Heart left ventricle (tissue), 16 donors: ENCODE results near the gene SCAMP4. TPM values are rescaled to one million over a fixed set of nuclear protein-coding genes. Genes with fewer than 3 reads are reported as not detected.
"Not testable (repeated sequence)": the region's sequence is repeated elsewhere in the genome, so short reads cannot be mapped to it uniquely, and the experiment has no call there.

ENCODE experiments used
- ATAC-seq, 4 donors: fragments of 200-7000 bp; cut with Tn5 transposase; one replicate each; pipeline ENCODE4 v1.9.1; 2020 to 2022; ENCODE audit warnings: moderate library complexity in 4 of 4, mild to moderate bottlenecking in 3 of 4, moderate number of reproducible peaks in 1 of 4
- DNase-seq, 5 donors: peaks; one replicate each; pipeline ENCODE4 v3.0.0-alpha.2; 2020
- H3K27ac ChIP-seq, 12 donors: fragments of 200-600 bp; sonication (generic) in 4 of 12; one replicate each; pipeline versions ENCODE4 v1.5.0 to v1.8.0; 2016 to 2022; ENCODE audit warnings: mild to moderate bottlenecking in 2 of 12
- H3K27me3 ChIP-seq, 9 donors: fragments of 200-600 bp; sonication (generic) in 2 of 9; one replicate each; pipeline versions ENCODE4 v1.5.1 to v1.8.0; 2016 to 2022; ENCODE audit warnings: mild to moderate bottlenecking in 3 of 9
- H3K36me3 ChIP-seq, 9 donors: fragments of 200-600 bp; sonication (generic) in 2 of 9; one replicate each; pipeline versions ENCODE4 v1.5.0 to v1.8.0; 2018 to 2022; ENCODE audit warnings: mild to moderate bottlenecking in 2 of 9
- H3K4me1 ChIP-seq, 12 donors: fragments of 200-600 bp; sonication (generic) in 4 of 12; one replicate each; pipeline versions ENCODE4 v1.5.0 to v1.8.0; 2016 to 2022; ENCODE audit warnings: mild to moderate bottlenecking in 3 of 12
- H3K4me3 ChIP-seq, 12 donors: fragments of 200-600 bp; sonication (generic) in 4 of 12; one replicate each; pipeline versions ENCODE4 v1.5.0 to v1.8.0; 2017 to 2022; ENCODE audit warnings: mild to moderate bottlenecking in 9 of 12, moderate library complexity in 4 of 12
- H3K9me3 ChIP-seq, 12 donors: fragments of 200-600 bp; sonication (generic) in 4 of 12; one replicate each; pipeline versions ENCODE4 v1.5.0 to v1.8.0; 2016 to 2022; ENCODE audit warnings: mild to moderate bottlenecking in 1 of 12
- POLR2A ChIP-seq, 2 donors: fragments of 450-650 bp; IDR thresholded peaks; one replicate each; pipeline ENCODE4 v1.6.1; 2017; ENCODE audit warnings: antibody characterized with exemption in 2 of 2, mild to moderate bottlenecking in 2 of 2, moderate library complexity in 2 of 2
- WGBS, 4 donors: extraction: QIAGEN DNeasy Blood & Tissue Kit in 2 of 4; methylation state at CpG; one replicate each; pipeline versions ENCODE4 v1.1.5 to v1.1.7; 2013 to 2018; 5-methylcytosine and 5-hydroxymethylcytosine counted together
- intact Hi-C, 10 donors: fragments of 100-400 bp; cut with DNase I; formaldehyde crosslinking; loops; one replicate each; pipeline versions ENCODE4 v1.11.1 to v1.14.2; 2022
- polyA plus RNA-seq, 2 donors: library from polyadenylated mRNA; stranded (reverse); fragments of 200-250 nt; gene quantifications; one replicate each; pipeline ENCODE4 v1.2.3, GENCODE V29; 2013
- total RNA-seq, 9 donors: library from RNA; depleted of rRNA in 2 of 9; stranded (reverse); fragments of >200 nt in 2 of 9; fragmentation: NEBNext Ultra II Directional in 3 of 9; extraction: Animal tissue kit (Norgen Biotek cat#: 25700) in 3 of 9; gene quantifications; one replicate each; pipeline versions ENCODE4 v1.1.0 to v1.2.4, GENCODE V29; 2016 to 2023
- TF ChIP-seq, protein P1 (sequence below), 12 donors: fragments of 200-600 bp; sonication (generic) in 4 of 12; IDR thresholded peaks; one replicate each; pipeline versions ENCODE4 v1.5.0 to v1.8.0; 2018 to 2022; ENCODE audit warnings: antibody characterized with exemption in 12 of 12, mild to moderate bottlenecking in 5 of 12
- donor health status: ischemic (EF 13 %, LVEDD 7.1; RV severe dilation, severe dysfunction).
- donor health status: healthy with polysubstance abuse.
- donor health status: DM: no; HTN: yes; CAD: no.
- donor health status: DM: no; HTN: no; CAD: no.
- donor health status: ischemic (EF 25% LVEDD 6.9; RV normal size, moderate dysfunction).
- donor health status: ischemic (EF 25% LVEDD 5.7; RV mildly dilated, moderate dysfunction).
- donor health status: healthy.
- donor health status: DM: yes; HTN: yes; CAD: no.
- donor health status: ischemic (EF 35%, LVEDD 5.7; RV mildly dilated, moderate dysfunction).
- donor health status: nonischemic (EF 11% LVEDD 7.7; RV severe dilation, severe dysfunction).
- donor health status: DM: yes; HTN: yes; CAD: no.
- donor health status: PGD.
- donor health status: ischemic (EF 29% LVEDD 5.4; RV normal size, mild dysfunction).
- donor health status: nonischemic (EF 23%, LVEDD 6.1; RV moderate dilation, normal function).

Gene SCAMP4
- total and polyA plus RNA-seq, 11 donors, result 13.5 to 38.8 (median 19.1) TPM

DNA sequence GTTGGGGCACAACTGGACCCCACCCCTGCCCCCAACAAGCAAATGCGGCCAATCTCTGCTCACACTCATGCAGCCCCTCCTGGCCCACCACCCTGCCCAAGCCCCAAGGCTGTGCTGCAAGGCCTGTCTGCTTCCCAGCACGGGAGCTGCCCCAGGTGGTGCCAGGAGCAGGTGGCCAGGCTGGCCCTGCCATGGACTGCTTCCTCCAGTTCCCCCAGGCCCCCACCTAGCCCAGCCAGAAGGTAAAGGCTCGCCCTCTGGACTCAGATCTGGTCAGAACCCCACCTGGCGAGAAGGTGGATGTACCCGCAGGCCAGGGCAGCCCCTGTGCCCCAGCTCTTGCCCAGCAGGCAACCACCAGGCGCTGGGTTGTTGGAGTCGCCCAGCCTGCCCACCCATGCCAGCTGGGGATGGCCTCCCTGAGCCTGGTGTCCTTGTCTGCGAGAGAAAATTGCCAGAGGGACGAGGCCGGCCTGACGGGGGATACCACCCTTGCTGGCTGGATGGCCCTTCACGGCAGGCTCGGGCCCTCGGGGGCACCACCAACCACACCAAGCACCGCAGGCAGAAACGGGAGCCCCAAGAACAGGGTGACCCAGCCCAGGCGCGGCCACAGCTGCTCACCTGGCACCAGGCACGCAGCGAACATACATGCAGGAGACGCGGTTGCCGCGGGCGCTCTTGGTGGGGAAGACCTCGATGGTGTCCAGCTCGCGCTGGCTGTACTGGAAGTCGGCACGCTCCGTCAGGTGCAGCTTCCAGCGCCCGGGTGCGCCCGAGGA is 24.4 kb upstream of the SCAMP4 start:
- intact Hi-C loops, result no loop called here
- WGBS, 4 donors, result 54 to 87% (median 76%) methylated on average over 7 to 35 of the region's 35 CpGs

DNA sequence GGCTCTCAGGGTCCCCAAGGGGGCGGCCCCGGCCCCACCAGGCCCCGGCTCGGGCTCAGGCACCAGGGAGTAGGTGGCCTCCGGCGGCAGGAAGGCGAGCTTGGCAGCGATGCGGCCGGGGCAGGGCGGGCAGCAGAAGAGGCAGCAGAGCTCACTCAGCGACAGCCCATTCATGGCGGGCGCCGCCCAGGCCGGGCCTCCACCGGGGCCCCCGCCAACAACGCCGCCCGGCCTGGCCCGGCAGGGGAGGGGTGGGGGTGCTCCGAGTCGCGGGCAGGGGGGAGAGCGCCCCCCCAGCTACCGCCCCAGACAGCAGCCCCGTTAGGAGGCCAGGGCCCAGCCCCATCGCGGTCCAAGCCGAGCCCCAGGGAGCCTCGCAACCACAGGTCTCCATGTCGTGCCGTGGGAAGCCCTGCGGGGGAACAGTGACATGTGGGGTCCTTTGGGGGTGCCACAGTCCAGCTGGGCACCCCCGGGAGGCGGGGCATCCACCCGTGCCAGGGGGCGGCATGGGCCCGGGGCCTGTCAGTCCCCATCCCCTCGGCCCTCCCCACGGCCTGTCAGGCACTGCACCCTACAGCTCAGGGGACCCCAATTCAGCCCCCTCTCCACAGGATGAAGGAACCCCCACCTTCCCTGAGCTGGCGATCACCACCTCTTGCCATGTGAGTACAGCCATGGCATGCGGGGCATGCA is 23.7 kb upstream of the SCAMP4 start:
- Histone ChIP-seq H3K4me1 (peaks cover 7 to 56% (median 42%) of the 10 kb centered on the region in 12 donors), H3K36me3 (peaks cover 0 to 18% (median 7%) of the 10 kb centered on the region in 9 donors), H3K4me3 (peak overlapping the region in 11 of 12 donors; percentile 6 to 99 (median 95)), H3K27ac (peak overlapping the region; percentile 65 to 97 (median 92))
- H3K9me3 ChIP-seq, H3K27me3 ChIP-seq, DNase-seq, intact Hi-C loops: not testable (repeated sequence)
- 44 to 61% (median 52%) methylated on average over 28 to 42 of the region's 44 CpGs; no CpG with 5 or more reads in 1 of the 4 donors for WGBS, 4 donors
- ATAC-seq, result peak in 1 of 4 donors; percentile 3

More for the DNA sequence above, 24.4 kb upstream of the SCAMP4 start:
- Histone ChIP-seq H3K4me1 (peaks cover 8 to 61% (median 44%) of the 10 kb centered on the region in 12 donors), H3K27ac (peak overlapping the region in 11 of 12 donors; percentile 43 to 97 (median 90)), H3K4me3 (peak overlapping the region in 11 of 12 donors; percentile 6 to 99 (median 91)), H3K27me3 (no peaks in the 10 kb centered on the region), H3K9me3 (no peaks in the 10 kb centered on the region), H3K36me3 (peaks cover 0 to 18% (median 7%) of the 10 kb centered on the region in 9 donors)
- no peak for TF ChIP-seq POLR2A (IDR thresholded peaks at IDR 0.05)
- TF ChIP-seq, protein P1, sequence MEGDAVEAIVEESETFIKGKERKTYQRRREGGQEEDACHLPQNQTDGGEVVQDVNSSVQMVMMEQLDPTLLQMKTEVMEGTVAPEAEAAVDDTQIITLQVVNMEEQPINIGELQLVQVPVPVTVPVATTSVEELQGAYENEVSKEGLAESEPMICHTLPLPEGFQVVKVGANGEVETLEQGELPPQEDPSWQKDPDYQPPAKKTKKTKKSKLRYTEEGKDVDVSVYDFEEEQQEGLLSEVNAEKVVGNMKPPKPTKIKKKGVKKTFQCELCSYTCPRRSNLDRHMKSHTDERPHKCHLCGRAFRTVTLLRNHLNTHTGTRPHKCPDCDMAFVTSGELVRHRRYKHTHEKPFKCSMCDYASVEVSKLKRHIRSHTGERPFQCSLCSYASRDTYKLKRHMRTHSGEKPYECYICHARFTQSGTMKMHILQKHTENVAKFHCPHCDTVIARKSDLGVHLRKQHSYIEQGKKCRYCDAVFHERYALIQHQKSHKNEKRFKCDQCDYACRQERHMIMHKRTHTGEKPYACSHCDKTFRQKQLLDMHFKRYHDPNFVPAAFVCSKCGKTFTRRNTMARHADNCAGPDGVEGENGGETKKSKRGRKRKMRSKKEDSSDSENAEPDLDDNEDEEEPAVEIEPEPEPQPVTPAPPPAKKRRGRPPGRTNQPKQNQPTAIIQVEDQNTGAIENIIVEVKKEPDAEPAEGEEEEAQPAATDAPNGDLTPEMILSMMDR (IDR thresholded peaks at IDR 0.05), result no peak
- no peak for DNase-seq
- no peak for ATAC-seq

DNA sequence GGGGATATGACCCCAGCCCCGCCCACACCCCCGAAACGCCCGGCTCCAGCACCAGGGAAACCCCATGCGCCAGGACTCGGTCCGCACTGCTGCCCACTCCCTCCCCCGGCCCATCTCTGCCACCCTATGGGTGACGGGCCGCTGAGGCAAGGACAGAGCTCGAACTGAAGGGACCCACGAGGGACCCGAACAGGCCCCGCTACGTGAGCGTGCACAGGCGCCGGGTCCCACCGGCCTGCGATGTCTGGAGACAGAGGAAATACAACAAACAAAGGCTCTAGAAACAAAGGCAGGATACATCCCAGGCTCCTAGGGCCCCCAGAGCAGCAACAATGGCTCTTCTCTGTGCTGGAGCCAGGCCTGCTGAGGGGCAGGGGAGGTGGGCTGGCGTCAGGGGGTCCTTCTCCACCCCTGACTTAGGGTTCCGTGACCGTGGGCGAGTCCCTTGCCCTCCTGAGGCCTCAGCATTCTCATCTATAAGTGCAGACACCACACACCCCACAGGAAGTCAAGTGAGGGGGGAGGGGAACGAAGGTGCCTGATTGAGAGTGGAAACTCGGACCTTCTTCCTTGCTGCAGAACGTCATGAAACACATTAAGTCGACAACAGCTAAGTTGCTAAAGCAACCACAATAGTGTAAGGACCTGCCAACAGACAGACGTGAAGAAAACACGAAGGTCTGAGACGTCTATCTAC is 23.0 kb upstream of the SCAMP4 start:
- TF ChIP-seq, protein P1 (IDR thresholded peaks at IDR 0.05), result no peak
- TF ChIP-seq POLR2A (IDR thresholded peaks at IDR 0.05), result no peak
- intact Hi-C loops, result no loop called here
- ATAC-seq, result peak in 3 of 4 donors; percentile 2 to 54 (median 14)
- Histone ChIP-seq H3K27ac (peak overlapping the region; percentile 65 to 97 (median 92)), H3K9me3 (no peaks in the 10 kb centered on the region), H3K36me3 (peaks cover 0 to 17% (median 7%) of the 10 kb centered on the region in 9 donors), H3K27me3 (no peaks in the 10 kb centered on the region), H3K4me3 (peak overlapping the region in 10 of 12 donors; percentile 26 to 99 (median 96)), H3K4me1 (peaks cover 4 to 59% (median 39%) of the 10 kb centered on the region in 12 donors)
- WGBS, 4 donors, result 45 to 54% (median 52%) methylated on average over 23 to 31 of the region's 31 CpGs
- no peak for DNase-seq

DNA sequence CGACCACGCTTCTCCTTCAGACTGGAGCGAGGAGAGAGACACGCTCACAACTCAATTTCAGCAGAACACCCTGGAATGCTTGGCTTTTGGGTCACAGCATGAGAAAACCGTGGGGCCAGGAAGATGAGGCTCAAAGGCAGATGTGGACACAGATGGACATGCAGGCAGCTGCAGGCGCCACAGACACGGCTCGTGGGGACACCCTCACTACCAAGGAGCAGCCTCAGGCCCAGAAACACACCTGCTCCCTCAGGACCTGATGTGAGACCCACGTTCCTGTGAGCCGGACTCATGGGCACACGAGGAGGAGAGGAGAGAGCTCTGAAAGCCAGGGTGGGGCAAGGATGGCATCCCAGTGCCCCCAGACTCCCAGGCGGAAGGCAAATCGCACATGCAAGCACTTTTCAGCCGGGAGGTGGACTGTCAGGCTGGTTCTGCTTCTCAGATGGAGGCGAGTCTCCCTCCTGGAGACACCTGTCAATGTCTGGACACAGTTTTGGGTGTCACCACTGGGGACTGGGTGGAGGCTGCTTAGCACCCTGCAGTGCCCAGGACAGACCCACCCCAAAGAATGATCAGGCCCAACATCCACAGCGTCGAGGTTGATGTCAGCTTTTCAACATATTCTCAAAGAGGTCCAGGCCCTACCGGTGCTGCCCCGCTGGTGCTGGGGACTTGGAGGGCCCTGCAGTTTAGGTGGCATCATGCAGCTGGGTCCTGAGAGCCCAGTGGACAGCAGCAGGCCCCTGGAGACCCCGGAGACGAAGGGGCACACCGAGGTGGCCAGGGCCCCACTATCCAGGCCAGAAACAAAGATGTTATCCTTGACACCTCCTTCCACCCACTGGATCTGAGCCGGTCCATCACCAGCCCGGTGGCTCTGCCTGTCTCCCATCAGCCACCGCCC is 22.2 kb upstream of the SCAMP4 start:
- H3K27me3 ChIP-seq, result no peaks in the 10 kb centered on the region
- DNase-seq (no peak), ATAC-seq (no peak)
- peak overlapping the region in 11 of 12 donors; percentile 26 to 99 (median 96) for H3K4me3 ChIP-seq
- peak overlapping the region; percentile 65 to 97 (median 92) for H3K27ac ChIP-seq
- H3K36me3 ChIP-seq, result peaks cover 0 to 17% (median 7%) of the 10 kb centered on the region in 9 donors
- intact Hi-C loops, result no loop called here
- WGBS, 4 donors, result 44 to 54% (median 46%) methylated on average over 17 to 25 of the region's 25 CpGs
- no peaks in the 10 kb centered on the region for H3K9me3 ChIP-seq
- TF ChIP-seq, protein P1 (IDR thresholded peaks at IDR 0.05), result no peak
- TF ChIP-seq POLR2A (IDR thresholded peaks at IDR 0.05), result no peak
- H3K4me1 ChIP-seq, result peaks cover 4 to 65% (median 39%) of the 10 kb centered on the region in 12 donors
